Fibroblast of pulmonary artery (primary cell): ENCODE results near the gene ATAD2B.
"Not testable (repeated sequence)": the region's sequence is repeated elsewhere in the genome, so short reads cannot be mapped to it uniquely, and the experiment has no call there.

Source experiments
- DNase-seq: peaks from one replicate; pipeline ENCODE4 v3.0.0-alpha.2; 2010; ENCODE audit warnings: low read depth
- H3K4me3 ChIP-seq: replicated peaks from 2 replicates; pipeline ENCODE4 v1.5.1; 2011; ENCODE audit warnings: low read depth, mild to moderate bottlenecking, control low read depth, low read length, moderate library complexity
- CTCF ChIP-seq: IDR thresholded peaks from 2 replicates; pipeline ENCODE4 v1.5.1; 2011; ENCODE audit warnings: mild to moderate bottlenecking, control low read depth, low read length, inconsistent platforms; ENCODE audit errors: missing control alignments

Gene ATAD2B

GRCh38 chr2:23734416-23734815 lies 192.5 kb downstream of the ATAD2B start:
- no peak for TF ChIP-seq CTCF
- DNase-seq = no peak
- no peak overlapping the region for H3K4me3 ChIP-seq

GRCh38 chr2:23723029-23723428 lies 203.9 kb downstream of the ATAD2B start:
- DNase-seq, H3K4me3 ChIP-seq: not testable (repeated sequence)

GRCh38 chr2:23722255-23722654 lies 204.7 kb downstream of the ATAD2B start:
- no peak overlapping the region for H3K4me3 ChIP-seq
- no peak for DNase-seq
- TF ChIP-seq CTCF = no peak

GRCh38 chr2:23721454-23721826 lies 205.5 kb downstream of the ATAD2B start:
- no peak for TF ChIP-seq CTCF
- DNase-seq = no peak

GRCh38 chr2:23720705-23721453 lies 206.0 kb downstream of the ATAD2B start:
- DNase-seq = no peak
- H3K4me3 ChIP-seq = no peak overlapping the region
- no peak for TF ChIP-seq CTCF

More at GRCh38 chr2:23721454-23721826, 205.5 kb downstream of the ATAD2B start:
- no peak overlapping the region for H3K4me3 ChIP-seq

GRCh38 chr2:23719716-23720115 lies 207.2 kb downstream of the ATAD2B start:
- H3K4me3 ChIP-seq = no peak overlapping the region
- DNase-seq = no peak
- TF ChIP-seq CTCF = no peak

- no peak overlapping the region for H3K4me3 ChIP-seq
- no peak for DNase-seq
- TF ChIP-seq CTCF = no peak
These were observed 207.8 kb downstream of the ATAD2B start for GRCh38 chr2:23718931-23719700.
